HL-60/S4 treated with phorbol 12-myristate 13-acetate at 8.2 ng/mL for 4 days and 3 days (cell line): ENCODE measurements around the gene FAU.

Experiments used
- in situ Hi-C: fragments of 300-500 bp; cut with MboI; formaldehyde crosslinking; loops from 2 replicates; pipeline ENCODE4 v1.15.0; 2022; ENCODE audit warnings: low sequenced_read_pairs

FAU gene

DNA sequence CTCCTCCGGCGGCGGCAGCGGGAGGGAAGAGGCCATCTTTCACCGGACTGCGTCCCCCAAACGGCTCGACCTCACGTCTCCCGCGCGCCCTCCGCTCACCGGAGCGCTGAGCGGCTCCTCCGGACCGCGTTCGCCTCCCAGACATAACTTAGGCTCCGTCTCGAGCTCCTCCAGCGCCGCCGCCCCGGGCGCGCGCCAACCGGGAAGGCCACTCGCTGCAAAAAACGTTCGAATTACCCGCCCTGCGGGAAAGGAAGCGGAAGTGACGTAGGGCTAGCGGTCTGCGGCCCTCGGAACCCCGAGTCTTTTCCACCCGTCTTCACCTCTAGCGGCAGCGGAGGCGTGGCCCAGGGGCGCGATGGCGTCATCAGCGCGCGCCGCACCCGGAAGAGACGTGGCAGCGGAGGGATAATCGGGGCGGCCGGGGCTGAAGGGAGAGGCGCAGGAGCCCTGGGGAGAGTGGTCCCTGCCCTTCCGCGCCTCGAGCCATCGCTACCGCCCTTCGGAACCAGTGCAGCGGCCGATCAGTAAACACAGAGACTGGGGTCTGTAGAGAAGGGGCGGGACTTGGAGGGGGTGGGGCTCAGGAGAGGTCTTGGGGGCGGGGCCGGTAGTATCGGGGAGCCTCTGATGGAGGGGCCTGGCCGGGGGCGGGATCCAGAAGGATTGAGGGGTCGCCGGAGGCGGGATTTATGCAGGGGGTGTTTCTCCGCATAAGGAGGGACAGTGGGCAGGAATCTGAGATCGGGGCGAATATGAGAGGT, 37.9 kb downstream of the FAU start, which contains the start of the genes CDCA5 and ZFPL1:
Gene CDCA5 (minus strand): TSS at position 207 of the 764 bp plus-strand sequence. CDS start 62 bp downstream, at position 145.
Gene ZFPL1 (plus strand): TSS at position 389 of the 764 bp plus-strand sequence. CDS start 477 bp downstream, outside the sequence.
- in situ Hi-C loops: no loop called here

GRCh38 chr11:65083134-65083833, 38.6 kb downstream of the FAU start:
- in situ Hi-C loops: no loop called here

- in situ Hi-C loops: no loop called here
Measured at GRCh38 chr11:65078786-65079342, 43.1 kb downstream of the FAU start.

- in situ Hi-C loops: no loop called here
Measured at GRCh38 chr11:65078151-65078550, 43.8 kb downstream of the FAU start.

DNA sequence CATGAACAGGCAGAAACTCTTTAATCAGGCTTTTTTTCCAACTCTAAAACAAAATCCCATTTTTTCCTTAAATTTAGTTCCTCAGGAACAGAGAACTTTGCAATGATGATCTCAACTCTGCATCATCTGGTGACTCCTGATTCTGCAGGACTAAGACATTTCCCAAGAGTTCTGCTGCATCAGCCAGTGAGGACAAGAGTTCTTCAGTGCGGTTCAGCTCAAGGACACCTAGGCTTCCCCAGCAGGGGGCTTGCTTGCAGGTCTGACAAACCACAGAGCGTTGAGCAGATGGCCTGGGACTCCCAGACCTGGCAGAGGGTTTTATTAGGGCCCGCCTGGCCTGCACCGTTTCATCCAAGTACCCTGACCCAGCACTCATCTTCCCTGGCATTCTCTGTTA, 44.5 kb downstream of the FAU start:
- in situ Hi-C loops: no loop called here

DNA sequence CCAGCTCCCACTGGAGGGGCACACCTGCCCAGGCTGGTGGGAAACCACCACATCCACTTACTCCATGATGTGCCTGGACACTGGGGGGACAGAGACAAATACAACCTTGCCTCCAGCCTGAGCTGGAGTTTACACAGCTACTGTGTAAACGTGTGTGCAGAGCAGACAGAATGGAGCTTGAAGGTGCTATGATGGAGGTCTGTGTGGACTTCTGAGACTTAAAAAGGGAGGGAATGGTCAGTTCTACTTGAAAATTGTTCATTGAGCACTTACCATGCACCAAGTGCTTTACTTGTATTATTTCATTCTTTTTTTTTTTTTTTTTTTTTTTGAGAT, 49.3 kb downstream of the FAU start:
- in situ Hi-C loops: no loop called here

DNA sequence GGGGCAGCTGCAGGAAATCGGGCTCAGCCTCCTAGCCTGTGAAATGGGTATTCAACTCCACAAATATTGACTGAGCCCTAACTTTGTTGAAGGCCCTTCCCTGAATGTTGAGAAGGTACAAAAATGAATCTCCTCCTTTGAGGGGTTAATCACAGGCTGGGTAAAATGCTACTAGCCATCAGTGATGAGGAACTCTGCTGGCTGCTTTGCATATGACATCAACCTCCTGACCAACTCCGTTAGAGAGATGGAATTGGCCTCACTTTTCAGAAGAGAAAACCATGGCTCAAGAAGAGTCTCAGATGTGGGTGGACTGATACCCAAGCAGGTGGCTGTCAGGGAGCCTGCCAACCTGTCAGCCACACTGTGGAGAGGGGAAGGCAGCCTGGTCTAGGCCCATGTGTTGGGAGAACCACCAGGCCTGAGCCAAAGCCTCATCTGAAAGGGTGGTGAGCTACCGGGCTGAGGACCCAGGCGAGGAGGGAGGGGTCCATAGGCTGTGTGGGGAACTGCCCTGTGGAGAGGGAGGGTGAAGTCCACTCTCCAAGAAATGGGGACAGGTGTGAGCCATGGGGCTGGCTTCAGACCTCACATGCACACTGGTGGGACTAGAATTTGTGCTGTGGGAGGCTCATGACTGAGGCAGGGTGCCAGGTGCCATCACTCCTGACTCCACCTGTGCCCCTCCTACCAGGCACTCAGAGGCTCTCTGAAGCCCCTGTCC, 49.9 kb downstream of the FAU start:
- in situ Hi-C loops: no loop called here
